CD1c-positive myeloid dendritic cell (primary cell): ENCODE results near the gene OR10C1.

Experiments
- DNase-seq: peaks from one replicate; pipeline ENCODE4 v3.0.0-alpha.2; 2016; ENCODE audit errors: extremely low spot score

Gene OR10C1

GRCh38 chr6:29477923-29478450, 38.9 kb downstream of the OR10C1 start:
- no peak for DNase-seq

DNA sequence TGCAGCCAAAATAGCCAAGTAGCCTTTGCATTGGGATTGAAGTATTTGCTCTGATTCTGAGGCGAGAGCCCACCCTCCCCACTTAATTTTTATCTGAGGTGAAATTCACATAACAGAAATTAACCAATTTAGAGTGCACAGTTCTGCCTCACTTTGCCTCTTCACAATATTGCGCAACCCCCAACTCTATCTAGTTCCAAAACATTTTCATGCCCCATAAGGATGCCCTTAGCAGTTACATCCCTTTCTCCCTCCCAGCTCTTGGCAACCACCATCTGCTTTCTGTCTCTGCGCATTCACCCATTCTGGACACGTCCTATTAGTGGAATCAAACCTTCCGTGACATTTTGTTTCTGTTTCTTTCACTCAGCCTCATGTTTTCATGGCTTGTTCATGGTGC, 39.6 kb downstream of the OR10C1 start:
- DNase-seq: no peak

- DNase-seq: no peak
Observed at GRCh38 chr6:29479560-29479959, 40.5 kb downstream of the OR10C1 start.

DNA sequence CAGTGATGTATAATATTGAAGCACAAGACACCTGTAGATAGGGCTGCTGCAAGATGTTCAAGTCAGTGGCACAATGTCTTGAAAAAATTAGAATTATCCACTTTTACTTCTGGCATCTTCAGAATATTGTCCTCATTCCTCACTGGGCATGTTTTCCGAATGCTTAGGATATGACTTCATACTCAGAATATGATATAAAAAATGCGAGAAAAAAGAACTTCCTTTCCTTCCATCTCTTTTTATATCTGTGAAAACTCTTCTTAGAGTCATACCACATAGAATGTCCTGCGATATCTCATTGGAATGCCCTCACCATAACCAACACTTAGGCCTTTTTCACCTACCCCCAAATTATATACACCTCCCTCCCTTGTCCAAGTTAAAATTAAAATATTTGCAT, 44.1 kb downstream of the OR10C1 start:
- no peak for DNase-seq

GRCh38 chr6:29483735-29484134, 44.6 kb downstream of the OR10C1 start:
- no peak for DNase-seq

DNA sequence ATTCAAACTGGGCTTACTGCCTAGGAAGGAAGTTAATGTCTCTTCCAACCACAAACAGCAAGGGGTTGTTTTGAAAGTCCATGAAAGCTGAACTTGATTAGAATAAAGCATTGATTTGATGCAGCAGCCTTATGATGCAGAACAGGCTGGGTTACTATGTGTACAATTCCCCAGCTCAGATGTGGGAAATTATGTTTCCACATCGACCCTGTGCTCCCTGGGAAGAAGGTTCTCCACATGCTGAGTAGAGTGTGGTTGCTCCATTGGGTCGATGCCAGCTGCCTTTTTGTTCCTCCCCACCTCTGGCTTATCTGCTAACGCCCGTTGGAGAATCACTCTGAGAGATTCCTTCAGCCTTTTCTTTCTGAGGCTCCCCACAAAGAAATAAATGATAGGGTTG, 47.5 kb downstream of the OR10C1 start:
- no peak for DNase-seq

GRCh38 chr6:29487131-29487530, 48.0 kb downstream of the OR10C1 start:
- no peak for DNase-seq

DNA sequence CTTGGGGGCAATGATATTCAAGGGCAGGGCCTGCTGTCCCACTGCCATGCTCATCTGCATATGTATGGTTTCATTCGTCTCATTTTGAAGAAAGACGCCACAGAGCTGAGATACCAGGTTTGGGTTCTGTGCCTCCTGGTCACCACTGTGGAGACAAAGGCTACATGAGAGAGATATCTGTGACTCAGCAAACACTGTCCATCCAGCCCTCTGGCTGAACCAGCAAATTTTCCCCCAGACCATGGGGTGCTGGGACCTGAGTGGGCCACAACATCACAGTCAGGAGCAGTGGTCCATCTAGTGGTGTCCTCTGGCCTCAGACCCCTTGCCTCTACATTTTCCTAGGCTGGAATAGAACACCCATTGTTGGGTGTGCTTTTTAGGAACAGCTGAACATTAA, 48.6 kb downstream of the OR10C1 start, which contains the start of gene MAS1L:
Gene MAS1L, minus strand, starts transcription at position 297 of the 400 bp plus-strand sequence. Its CDS starts 54 bp downstream, at position 243.
- no peak for DNase-seq

DNA sequence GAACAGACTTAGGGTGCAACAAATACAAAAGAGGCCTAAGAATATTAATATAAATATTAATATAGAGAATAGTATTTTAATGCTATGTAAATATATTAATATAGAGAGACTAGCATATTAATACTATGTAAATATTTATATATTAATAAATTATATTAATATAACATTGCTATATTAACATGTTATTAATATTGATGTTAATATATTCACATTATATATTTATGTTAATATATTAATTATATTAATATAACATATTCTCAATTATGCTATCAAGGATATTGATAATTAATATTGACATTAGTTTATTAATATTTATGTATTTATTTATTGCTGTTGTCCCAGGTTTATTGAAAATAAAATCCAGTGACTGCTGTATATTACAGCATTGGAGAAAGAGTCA, 49.8 kb downstream of the OR10C1 start:
- no peak for DNase-seq

DNA sequence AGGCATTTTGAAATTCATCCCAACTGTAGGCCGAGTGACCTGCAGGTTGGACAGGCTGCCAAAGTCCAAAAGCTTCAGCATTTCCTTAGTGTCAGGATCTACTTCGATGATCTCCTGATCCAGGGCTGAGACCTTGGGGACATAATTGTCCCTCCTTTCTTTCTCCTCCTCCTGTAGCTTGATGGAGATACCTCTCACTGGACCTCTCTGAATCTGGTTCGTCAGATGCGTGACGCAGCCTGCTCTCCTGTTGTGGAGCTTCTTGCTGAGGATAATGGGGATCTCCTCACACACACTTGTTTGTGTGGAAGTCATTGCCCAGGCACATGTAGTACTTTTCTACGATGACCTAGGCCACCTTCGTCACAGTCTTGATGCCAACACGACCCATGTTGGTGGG, 50.2 kb downstream of the OR10C1 start:
- no peak for DNase-seq

DNA sequence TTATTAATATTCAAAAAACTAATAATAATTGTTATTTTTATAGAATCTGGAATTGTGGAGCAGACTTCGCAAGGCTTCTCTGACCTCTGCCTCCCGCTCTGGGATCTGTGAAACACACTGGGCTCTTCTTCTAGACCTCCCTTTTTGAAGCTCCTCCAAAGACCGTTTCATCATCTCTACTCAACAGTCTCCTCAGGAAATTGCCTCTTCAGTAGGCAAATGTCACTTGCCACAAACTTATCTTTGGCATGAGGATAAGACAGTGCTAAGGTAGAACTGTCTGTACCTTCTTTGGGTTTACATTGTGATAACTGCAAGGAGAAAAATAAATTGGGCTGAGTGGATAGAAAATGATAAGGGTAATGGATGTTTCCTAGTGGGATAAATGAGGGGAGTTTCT, 50.9 kb downstream of the OR10C1 start:
- DNase-seq: no peak

DNA sequence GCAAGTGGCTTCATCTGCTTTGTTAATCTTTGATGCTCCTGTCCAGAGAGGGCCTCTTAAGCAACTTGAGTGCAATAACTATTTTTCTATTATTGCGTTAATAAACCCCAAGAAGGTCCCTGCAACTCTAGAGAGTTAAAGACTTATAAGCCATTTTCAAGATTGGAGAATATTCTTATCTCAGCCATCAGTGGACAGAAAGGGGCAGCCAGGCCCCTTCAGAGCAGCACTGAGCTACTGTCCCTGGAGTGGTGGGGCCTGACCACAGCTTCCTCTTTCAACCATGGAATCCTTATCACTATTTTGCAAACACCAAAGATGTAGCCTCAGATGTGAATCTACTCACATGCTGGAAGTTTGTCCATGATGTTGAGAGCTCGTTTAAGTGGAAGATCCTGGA, 51.4 kb downstream of the OR10C1 start:
- DNase-seq: no peak
